CD4-positive, alpha-beta T cell treated with Interleukin-12 subunit alpha and Interleukin-12 subunit beta, for 1 hour (primary cell): ENCODE data around the gene ANKRD66.

Source experiments
- DNase-seq: peaks from one replicate; pipeline ENCODE4 v3.0.0-alpha.2; 2020

ANKRD66 gene

GRCh38 chr6:46792635-46793034 is 45.9 kb downstream of the ANKRD66 start:
- no peak for DNase-seq

DNA sequence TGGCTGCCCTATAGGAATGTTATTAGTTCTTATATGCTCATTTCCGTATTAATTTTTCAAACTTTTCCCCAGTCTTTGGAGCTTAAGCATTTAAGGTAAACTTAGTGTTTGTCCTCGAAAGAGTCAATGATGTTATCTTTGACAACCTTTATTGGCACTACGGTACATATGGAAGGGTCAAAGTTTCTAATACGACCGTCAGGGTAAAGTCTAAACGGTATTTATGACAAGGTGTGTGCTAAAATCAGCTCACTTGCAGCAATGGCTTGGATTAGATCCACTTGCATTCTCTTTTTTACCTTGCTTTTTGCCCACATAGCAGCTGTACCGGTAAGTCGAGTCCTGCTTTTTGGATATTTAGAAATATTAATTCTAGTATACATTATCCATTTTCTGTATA is 46.4 kb downstream of the ANKRD66 start, which contains the start of gene MEP1A:
Gene MEP1A, plus strand, starts transcription at position 252 of the 400 bp plus-strand sequence. Its CDS starts 10 bp downstream, at position 262.
- DNase-seq, result no peak

- DNase-seq, result no peak
Observed at GRCh38 chr6:46794068-46794467, 47.3 kb downstream of the ANKRD66 start.

DNA sequence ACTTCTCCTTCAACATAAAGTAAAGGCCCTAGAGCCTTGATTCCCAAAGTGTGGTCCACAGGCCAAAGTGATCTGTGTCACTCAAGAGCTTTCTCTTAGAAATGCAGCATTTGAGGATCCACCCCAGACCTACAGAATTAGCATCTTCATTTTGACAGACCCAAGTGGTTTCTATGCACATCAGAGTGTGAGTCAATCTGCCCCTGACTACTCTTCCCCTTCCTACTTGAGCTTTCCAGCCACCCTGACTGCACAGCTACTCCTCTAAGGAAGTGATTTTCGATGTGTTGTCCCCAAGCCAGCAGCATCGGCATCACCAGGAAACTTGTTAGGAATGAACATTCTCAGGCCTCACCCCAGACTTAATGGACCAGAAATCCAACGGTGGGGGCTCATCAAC is 49.1 kb downstream of the ANKRD66 start:
- DNase-seq, result no peak

DNA sequence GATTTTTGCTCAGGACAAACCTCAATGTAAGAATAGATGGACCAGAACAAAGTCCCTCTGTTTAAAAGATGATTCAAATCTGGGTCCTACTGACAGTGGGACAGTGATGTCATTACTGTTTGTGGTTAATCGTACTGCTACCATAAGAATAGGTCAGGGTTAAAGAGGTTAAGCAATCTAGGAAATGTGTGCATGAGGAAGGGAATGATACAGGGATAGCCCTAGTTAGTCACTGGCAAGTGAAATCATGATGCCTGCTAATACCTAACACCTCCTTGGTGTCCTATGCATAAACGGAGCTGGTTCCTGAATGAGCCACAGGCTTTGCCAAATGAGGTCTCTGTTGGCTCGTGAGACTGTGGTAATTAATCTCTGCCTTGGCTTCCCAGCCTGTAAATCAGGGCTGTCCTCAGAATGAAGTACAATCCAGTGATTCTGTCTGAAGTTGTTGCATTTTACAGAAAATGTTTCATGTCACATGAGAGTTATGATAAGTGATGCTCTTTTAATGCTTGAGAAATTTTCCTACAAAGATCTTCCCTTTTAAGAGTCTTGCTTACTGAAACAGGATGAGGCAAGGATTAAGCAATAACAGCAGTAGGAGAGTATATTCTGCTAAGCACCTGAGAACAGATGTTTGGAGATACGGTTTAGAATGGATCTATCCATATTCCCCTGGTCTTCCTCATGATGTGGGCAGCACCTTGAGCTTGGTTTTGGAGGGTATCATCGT is 50.3 kb downstream of the ANKRD66 start:
- DNase-seq, result no peak

- no peak for DNase-seq
Observed at GRCh38 chr6:46799657-46800056, 52.9 kb downstream of the ANKRD66 start.

GRCh38 chr6:46808806-46809205 is 62.1 kb downstream of the ANKRD66 start:
- no peak for DNase-seq
